GM23338 (cell line): ENCODE data around the gene RARG. TPM values are rescaled to one million over a fixed set of nuclear protein-coding genes. Genes with fewer than 3 reads are reported as not detected.

Experiments used
- ATAC-seq: fragments of 200-7000 bp; cut with Tn5 transposase; 3 replicates; pipeline ENCODE4 v1.9.1; 2020
- DNase-seq: peaks from one replicate; pipeline ENCODE4 v3.0.0-alpha.2; 2015; ENCODE audit warnings: low spot score
- H2AFZ ChIP-seq: fragments of 200-600 bp; sonication (generic); 2 replicates; pipeline ENCODE4 v1.8.0; 2016; ENCODE audit warnings: antibody characterized with exemption, mild to moderate bottlenecking, moderate library complexity
- H3F3A ChIP-seq: fragments of 200-600 bp; sonication (generic); replicated peaks from 2 replicates; pipeline ENCODE4 v1.8.0; 2017; ENCODE audit warnings: antibody characterized with exemption, mixed run types, low read depth
- H3K27ac ChIP-seq: fragments of 200-600 bp; sonication (generic); 2 replicates; pipeline ENCODE4 v1.6.1; 2016; ENCODE audit warnings: low read depth
- H3K27me3 ChIP-seq: fragments of 200-600 bp; sonication (generic); 2 replicates; pipeline ENCODE4 v1.8.0; 2016; ENCODE audit warnings: mild to moderate bottlenecking, mixed run types, moderate library complexity; ENCODE audit not compliant: insufficient read depth
- H3K36me3 ChIP-seq: fragments of 200-600 bp; sonication (generic); 2 replicates; pipeline ENCODE4 v1.8.0; 2016; ENCODE audit warnings: mild to moderate bottlenecking; ENCODE audit not compliant: insufficient read depth
- H3K4me1 ChIP-seq: fragments of 200-600 bp; sonication (generic); 2 replicates; pipeline ENCODE4 v1.8.0; 2016; ENCODE audit warnings: mild to moderate bottlenecking, moderate library complexity; ENCODE audit not compliant: insufficient read depth
- H3K4me2 ChIP-seq: fragments of 200-600 bp; sonication (generic); 2 replicates; pipeline ENCODE4 v1.7.1; 2017; ENCODE audit warnings: mixed run types
- H3K4me3 ChIP-seq: fragments of 200-600 bp; sonication (generic); 2 replicates; pipeline ENCODE4 v1.6.1; 2016; ENCODE audit warnings: mixed run types
- H3K79me2 ChIP-seq: fragments of 200-600 bp; sonication (generic); replicated peaks from 2 replicates; pipeline ENCODE4 v1.8.0; 2017; ENCODE audit warnings: mild to moderate bottlenecking; ENCODE audit not compliant: insufficient read depth
- H3K9me2 ChIP-seq: fragments of 200-600 bp; sonication (generic); 2 replicates; pipeline ENCODE4 v1.8.0; 2017; ENCODE audit not compliant: insufficient read depth
- H4K20me1 ChIP-seq: fragments of 200-600 bp; sonication (generic); replicated peaks from 2 replicates; pipeline ENCODE4 v1.8.0; 2017; ENCODE audit warnings: mild to moderate bottlenecking; ENCODE audit not compliant: insufficient read depth
- H3K27ac Mint-ChIP-seq: 2 replicates; pipeline ENCODE4 v1.8.0; 2020; ENCODE audit warnings: inconsistent platforms, mild to moderate bottlenecking, moderate library complexity, mixed read lengths
- H3K27me3 Mint-ChIP-seq: 3 replicates; pipeline ENCODE4 v1.8.0; 2022; ENCODE audit warnings: low read depth, mild to moderate bottlenecking, moderate library complexity, mixed read lengths, inconsistent platforms; ENCODE audit not compliant: insufficient read depth, poor library complexity
- H3K36me3 Mint-ChIP-seq: 3 replicates; pipeline ENCODE4 v1.8.0; 2021; ENCODE audit warnings: low read depth, mild to moderate bottlenecking, inconsistent platforms, moderate library complexity, mixed read lengths
- H3K4me1 Mint-ChIP-seq: 3 replicates; pipeline ENCODE4 v1.8.0; 2020; ENCODE audit warnings: mild to moderate bottlenecking, inconsistent platforms, mixed read lengths
- H3K4me3 Mint-ChIP-seq: 3 replicates; pipeline ENCODE4 v1.8.0; 2021; ENCODE audit warnings: moderate library complexity, mild to moderate bottlenecking, inconsistent platforms, mixed read lengths
- H3K9me3 Mint-ChIP-seq: 3 replicates; pipeline ENCODE4 v1.8.0; 2020; ENCODE audit warnings: moderate library complexity, mild to moderate bottlenecking, inconsistent platforms, mixed read lengths
- CREB1 ChIP-seq: fragments of 250-450 bp; sonication (Bioruptor Pico); IDR thresholded peaks from 2 replicates; pipeline ENCODE4 v1.5.0; 2020; ENCODE audit warnings: low read depth, mild to moderate bottlenecking, moderate library complexity
- EZH2 ChIP-seq: fragments of 200-600 bp; sonication (generic); IDR thresholded peaks from one replicate; pipeline ENCODE4 v1.8.0; 2017; ENCODE audit warnings: antibody characterized with exemption, mild to moderate bottlenecking, low read depth; ENCODE audit not compliant: unreplicated experiment
- EZH2phosphoT487 ChIP-seq: fragments of 200-600 bp; sonication (generic); IDR thresholded peaks from one replicate; pipeline ENCODE4 v1.8.1; 2018; ENCODE audit warnings: antibody characterized with exemption; ENCODE audit not compliant: unreplicated experiment
- JUNB ChIP-seq: IDR thresholded peaks from one replicate; pipeline ENCODE4 v1.6.1; 2016; ENCODE audit warnings: antibody characterized with exemption; ENCODE audit not compliant: unreplicated experiment
- NANOG ChIP-seq: IDR thresholded peaks from 2 replicates; pipeline ENCODE4 v1.6.1; 2016; ENCODE audit warnings: antibody characterized with exemption, borderline replicate concordance
- POLR2AphosphoS5 ChIP-seq: IDR thresholded peaks from 2 replicates; pipeline ENCODE4 v1.6.1; 2016; ENCODE audit warnings: antibody characterized with exemption, low read depth
- STAT1 ChIP-seq: IDR thresholded peaks from one replicate; pipeline ENCODE4 v1.6.1; 2016; ENCODE audit warnings: antibody characterized with exemption; ENCODE audit not compliant: unreplicated experiment
- ZNF114 ChIP-seq: fragments of 250-450 bp; sonication (Bioruptor Pico); IDR thresholded peaks from 2 replicates; pipeline ENCODE4 v1.5.0; 2020; ENCODE audit warnings: mild to moderate bottlenecking, moderate library complexity
- ZNF331 ChIP-seq: fragments of 250-450 bp; sonication (Bioruptor Pico); IDR thresholded peaks from 2 replicates; pipeline ENCODE4 v1.5.0; 2020; ENCODE audit warnings: low read depth, mild to moderate bottlenecking, moderate library complexity
- polyA plus RNA-seq: library from polyadenylated mRNA; unstranded; fragments of >200 nt; fragmentation: Nextera tagmentation; extraction: Ambion mirVana; gene quantifications from 2 replicates; pipeline ENCODE4 v1.2.1, GENCODE V29; 2016
- total RNA-seq: library from RNA; depleted of rRNA; stranded (reverse); fragments of >200 nt; shearing (Covaris generic); gene quantifications from 2 replicates; pipeline ENCODE4 v1.2.3, GENCODE V29; 2014
- TF ChIP-seq, protein P1 (sequence below), 2 experiments: fragments of 200-600 bp in 1 of 2; sonication (generic) in 1 of 2; conservative IDR thresholded peaks; 2 replicates each; pipeline versions ENCODE4 v1.5.1 to v1.6.1; 2016 to 2017; ENCODE audit warnings: antibody characterized with exemption in 2 of 2, low read depth in 2 of 2, mild to moderate bottlenecking in 2 of 2, moderate library complexity in 1 of 2
- TF ChIP-seq, protein P2 (sequence below): fragments of 250-450 bp; sonication (Bioruptor Pico); IDR thresholded peaks from 2 replicates; pipeline ENCODE4 v1.5.0; 2020; ENCODE audit warnings: mild to moderate bottlenecking, moderate library complexity
- TF ChIP-seq, protein P3 (sequence below): IDR thresholded peaks from 2 replicates; pipeline ENCODE4 v1.6.1; 2016; ENCODE audit warnings: antibody characterized with exemption
- TF ChIP-seq, protein P4 (sequence below): IDR thresholded peaks from one replicate; pipeline ENCODE4 v1.6.1; 2018; ENCODE audit warnings: antibody characterized with exemption; ENCODE audit not compliant: unreplicated experiment

Gene RARG
- total and polyA plus RNA-seq, 2 experiments from 2014 or later, result 18.5 to 50.2 TPM

DNA sequence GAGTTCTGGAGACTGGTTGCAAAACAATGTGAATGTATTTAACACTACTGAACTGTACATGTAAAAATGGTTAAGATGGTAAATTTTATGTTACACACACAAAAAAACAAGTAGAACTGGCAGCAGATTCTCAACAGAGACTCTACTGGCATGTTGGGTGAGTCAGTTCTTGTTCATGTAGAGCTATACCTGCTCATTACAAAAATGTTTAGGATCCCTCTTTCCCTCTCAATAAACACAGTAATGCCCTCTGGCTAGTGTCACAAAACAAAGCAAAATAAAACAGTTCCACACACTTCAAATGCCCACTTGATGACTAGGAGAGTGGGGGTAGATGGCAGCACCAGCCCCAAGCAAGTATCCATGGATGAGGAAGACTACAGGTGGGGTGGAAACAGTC lies 65.2 kb downstream of the RARG start:
- DNase-seq (no peak), ATAC-seq (no peak)
- TF ChIP-seq ZNF114, result no peak
- TF ChIP-seq, protein P1, sequence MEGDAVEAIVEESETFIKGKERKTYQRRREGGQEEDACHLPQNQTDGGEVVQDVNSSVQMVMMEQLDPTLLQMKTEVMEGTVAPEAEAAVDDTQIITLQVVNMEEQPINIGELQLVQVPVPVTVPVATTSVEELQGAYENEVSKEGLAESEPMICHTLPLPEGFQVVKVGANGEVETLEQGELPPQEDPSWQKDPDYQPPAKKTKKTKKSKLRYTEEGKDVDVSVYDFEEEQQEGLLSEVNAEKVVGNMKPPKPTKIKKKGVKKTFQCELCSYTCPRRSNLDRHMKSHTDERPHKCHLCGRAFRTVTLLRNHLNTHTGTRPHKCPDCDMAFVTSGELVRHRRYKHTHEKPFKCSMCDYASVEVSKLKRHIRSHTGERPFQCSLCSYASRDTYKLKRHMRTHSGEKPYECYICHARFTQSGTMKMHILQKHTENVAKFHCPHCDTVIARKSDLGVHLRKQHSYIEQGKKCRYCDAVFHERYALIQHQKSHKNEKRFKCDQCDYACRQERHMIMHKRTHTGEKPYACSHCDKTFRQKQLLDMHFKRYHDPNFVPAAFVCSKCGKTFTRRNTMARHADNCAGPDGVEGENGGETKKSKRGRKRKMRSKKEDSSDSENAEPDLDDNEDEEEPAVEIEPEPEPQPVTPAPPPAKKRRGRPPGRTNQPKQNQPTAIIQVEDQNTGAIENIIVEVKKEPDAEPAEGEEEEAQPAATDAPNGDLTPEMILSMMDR (conservative IDR thresholded peaks at IDR 0.05; ENCODE audit: low read depth in 2 of 2), result no peak
- TF ChIP-seq, protein P2, sequence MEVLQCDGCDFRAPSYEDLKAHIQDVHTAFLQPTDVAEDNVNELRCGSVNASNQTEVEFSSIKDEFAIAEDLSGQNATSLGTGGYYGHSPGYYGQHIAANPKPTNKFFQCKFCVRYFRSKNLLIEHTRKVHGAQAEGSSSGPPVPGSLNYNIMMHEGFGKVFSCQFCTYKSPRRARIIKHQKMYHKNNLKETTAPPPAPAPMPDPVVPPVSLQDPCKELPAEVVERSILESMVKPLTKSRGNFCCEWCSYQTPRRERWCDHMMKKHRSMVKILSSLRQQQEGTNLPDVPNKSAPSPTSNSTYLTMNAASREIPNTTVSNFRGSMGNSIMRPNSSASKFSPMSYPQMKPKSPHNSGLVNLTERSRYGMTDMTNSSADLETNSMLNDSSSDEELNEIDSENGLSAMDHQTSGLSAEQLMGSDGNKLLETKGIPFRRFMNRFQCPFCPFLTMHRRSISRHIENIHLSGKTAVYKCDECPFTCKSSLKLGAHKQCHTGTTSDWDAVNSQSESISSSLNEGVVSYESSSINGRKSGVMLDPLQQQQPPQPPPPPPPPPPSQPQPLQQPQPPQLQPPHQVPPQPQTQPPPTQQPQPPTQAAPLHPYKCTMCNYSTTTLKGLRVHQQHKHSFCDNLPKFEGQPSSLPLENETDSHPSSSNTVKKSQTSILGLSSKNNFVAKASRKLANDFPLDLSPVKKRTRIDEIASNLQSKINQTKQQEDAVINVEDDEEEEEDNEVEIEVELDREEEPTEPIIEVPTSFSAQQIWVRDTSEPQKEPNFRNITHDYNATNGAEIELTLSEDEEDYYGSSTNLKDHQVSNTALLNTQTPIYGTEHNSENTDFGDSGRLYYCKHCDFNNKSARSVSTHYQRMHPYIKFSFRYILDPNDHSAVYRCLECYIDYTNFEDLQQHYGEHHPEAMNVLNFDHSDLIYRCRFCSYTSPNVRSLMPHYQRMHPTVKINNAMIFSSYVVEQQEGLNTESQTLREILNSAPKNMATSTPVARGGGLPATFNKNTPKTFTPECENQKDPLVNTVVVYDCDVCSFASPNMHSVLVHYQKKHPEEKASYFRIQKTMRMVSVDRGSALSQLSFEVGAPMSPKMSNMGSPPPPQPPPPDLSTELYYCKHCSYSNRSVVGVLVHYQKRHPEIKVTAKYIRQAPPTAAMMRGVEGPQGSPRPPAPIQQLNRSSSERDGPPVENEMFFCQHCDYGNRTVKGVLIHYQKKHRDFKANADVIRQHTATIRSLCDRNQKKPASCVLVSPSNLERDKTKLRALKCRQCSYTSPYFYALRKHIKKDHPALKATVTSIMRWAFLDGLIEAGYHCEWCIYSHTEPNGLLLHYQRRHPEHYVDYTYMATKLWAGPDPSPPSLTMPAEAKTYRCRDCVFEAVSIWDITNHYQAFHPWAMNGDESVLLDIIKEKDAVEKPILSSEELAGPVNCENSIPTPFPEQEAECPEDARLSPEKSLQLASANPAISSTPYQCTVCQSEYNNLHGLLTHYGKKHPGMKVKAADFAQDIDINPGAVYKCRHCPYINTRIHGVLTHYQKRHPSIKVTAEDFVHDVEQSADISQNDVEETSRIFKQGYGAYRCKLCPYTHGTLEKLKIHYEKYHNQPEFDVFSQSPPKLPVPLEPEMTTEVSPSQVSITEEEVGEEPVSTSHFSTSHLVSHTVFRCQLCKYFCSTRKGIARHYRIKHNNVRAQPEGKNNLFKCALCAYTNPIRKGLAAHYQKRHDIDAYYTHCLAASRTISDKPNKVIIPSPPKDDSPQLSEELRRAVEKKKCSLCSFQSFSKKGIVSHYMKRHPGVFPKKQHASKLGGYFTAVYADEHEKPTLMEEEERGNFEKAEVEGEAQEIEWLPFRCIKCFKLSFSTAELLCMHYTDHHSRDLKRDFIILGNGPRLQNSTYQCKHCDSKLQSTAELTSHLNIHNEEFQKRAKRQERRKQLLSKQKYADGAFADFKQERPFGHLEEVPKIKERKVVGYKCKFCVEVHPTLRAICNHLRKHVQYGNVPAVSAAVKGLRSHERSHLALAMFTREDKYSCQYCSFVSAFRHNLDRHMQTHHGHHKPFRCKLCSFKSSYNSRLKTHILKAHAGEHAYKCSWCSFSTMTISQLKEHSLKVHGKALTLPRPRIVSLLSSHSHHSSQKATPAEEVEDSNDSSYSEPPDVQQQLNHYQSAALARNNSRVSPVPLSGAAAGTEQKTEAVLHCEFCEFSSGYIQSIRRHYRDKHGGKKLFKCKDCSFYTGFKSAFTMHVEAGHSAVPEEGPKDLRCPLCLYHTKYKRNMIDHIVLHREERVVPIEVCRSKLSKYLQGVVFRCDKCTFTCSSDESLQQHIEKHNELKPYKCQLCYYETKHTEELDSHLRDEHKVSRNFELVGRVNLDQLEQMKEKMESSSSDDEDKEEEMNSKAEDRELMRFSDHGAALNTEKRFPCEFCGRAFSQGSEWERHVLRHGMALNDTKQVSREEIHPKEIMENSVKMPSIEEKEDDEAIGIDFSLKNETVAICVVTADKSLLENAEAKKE (CRISPR knock-in tag), result no peak
- TF ChIP-seq EZH2phosphoT487, result no peak
- TF ChIP-seq JUNB, result no peak
- TF ChIP-seq ZNF331 (CRISPR knock-in tag), result no peak
- TF ChIP-seq, protein P3, sequence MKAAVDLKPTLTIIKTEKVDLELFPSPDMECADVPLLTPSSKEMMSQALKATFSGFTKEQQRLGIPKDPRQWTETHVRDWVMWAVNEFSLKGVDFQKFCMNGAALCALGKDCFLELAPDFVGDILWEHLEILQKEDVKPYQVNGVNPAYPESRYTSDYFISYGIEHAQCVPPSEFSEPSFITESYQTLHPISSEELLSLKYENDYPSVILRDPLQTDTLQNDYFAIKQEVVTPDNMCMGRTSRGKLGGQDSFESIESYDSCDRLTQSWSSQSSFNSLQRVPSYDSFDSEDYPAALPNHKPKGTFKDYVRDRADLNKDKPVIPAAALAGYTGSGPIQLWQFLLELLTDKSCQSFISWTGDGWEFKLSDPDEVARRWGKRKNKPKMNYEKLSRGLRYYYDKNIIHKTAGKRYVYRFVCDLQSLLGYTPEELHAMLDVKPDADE, result no peak
- no peak for TF ChIP-seq CREB1 (CRISPR knock-in tag)
- TF ChIP-seq EZH2, result no peak
- no peak for TF ChIP-seq POLR2AphosphoS5
- TF ChIP-seq NANOG, result no peak
- TF ChIP-seq, protein P4, sequence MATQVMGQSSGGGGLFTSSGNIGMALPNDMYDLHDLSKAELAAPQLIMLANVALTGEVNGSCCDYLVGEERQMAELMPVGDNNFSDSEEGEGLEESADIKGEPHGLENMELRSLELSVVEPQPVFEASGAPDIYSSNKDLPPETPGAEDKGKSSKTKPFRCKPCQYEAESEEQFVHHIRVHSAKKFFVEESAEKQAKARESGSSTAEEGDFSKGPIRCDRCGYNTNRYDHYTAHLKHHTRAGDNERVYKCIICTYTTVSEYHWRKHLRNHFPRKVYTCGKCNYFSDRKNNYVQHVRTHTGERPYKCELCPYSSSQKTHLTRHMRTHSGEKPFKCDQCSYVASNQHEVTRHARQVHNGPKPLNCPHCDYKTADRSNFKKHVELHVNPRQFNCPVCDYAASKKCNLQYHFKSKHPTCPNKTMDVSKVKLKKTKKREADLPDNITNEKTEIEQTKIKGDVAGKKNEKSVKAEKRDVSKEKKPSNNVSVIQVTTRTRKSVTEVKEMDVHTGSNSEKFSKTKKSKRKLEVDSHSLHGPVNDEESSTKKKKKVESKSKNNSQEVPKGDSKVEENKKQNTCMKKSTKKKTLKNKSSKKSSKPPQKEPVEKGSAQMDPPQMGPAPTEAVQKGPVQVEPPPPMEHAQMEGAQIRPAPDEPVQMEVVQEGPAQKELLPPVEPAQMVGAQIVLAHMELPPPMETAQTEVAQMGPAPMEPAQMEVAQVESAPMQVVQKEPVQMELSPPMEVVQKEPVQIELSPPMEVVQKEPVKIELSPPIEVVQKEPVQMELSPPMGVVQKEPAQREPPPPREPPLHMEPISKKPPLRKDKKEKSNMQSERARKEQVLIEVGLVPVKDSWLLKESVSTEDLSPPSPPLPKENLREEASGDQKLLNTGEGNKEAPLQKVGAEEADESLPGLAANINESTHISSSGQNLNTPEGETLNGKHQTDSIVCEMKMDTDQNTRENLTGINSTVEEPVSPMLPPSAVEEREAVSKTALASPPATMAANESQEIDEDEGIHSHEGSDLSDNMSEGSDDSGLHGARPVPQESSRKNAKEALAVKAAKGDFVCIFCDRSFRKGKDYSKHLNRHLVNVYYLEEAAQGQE, result no peak
- no peak for TF ChIP-seq STAT1
- no peaks in the 10 kb centered on the region for H3K36me3 ChIP-seq
- peaks cover under 1% of the 10 kb centered on the region; the same call in 1 of the 3 replicates for H3K36me3 Mint-ChIP-seq
- H3K4me1 Mint-ChIP-seq, result peaks cover 10% of the 10 kb centered on the region
- H2AFZ ChIP-seq, result no peak overlapping the region
- no peaks in the 10 kb centered on the region; the same call in none of the 2 replicates for H4K20me1 ChIP-seq
- no peak overlapping the region for H3K4me3 Mint-ChIP-seq
- no peaks in the 10 kb centered on the region for H3K9me3 Mint-ChIP-seq
- peaks cover 22% of the 10 kb centered on the region for H3K27me3 Mint-ChIP-seq
- no peak overlapping the region for H3K4me2 ChIP-seq
- no peaks in the 10 kb centered on the region for H3K4me1 ChIP-seq
- peaks cover 37% of the 10 kb centered on the region for H3K27me3 ChIP-seq
- no peak overlapping the region for H3K4me3 ChIP-seq
- no peak overlapping the region for H3K27ac Mint-ChIP-seq
- H3F3A ChIP-seq, result no peaks in the 10 kb centered on the region
- H3K9me2 ChIP-seq, result no peaks in the 10 kb centered on the region
- H3K27ac ChIP-seq, result no peak overlapping the region
- no peaks in the 10 kb centered on the region for H3K79me2 ChIP-seq
